ENCODE data around the gene MRPS17.
"Not testable (repeated sequence)": the region's sequence is repeated elsewhere in the genome, so short reads cannot be mapped to it uniquely, and the experiment has no call there.

MRPS17 gene

GRCh38 chr7:55939514-55940123 is 12.1 kb upstream of the MRPS17 start:
- TF ChIP-seq, protein P1, sequence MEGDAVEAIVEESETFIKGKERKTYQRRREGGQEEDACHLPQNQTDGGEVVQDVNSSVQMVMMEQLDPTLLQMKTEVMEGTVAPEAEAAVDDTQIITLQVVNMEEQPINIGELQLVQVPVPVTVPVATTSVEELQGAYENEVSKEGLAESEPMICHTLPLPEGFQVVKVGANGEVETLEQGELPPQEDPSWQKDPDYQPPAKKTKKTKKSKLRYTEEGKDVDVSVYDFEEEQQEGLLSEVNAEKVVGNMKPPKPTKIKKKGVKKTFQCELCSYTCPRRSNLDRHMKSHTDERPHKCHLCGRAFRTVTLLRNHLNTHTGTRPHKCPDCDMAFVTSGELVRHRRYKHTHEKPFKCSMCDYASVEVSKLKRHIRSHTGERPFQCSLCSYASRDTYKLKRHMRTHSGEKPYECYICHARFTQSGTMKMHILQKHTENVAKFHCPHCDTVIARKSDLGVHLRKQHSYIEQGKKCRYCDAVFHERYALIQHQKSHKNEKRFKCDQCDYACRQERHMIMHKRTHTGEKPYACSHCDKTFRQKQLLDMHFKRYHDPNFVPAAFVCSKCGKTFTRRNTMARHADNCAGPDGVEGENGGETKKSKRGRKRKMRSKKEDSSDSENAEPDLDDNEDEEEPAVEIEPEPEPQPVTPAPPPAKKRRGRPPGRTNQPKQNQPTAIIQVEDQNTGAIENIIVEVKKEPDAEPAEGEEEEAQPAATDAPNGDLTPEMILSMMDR (IDR thresholded peaks at IDR 0.05; ENCODE audit: low read length, missing control alignments), result no peak
- no peak overlapping the region for H3K4me3 ChIP-seq (replicated peaks; ENCODE audit: low read depth, low read length)
- DNase-seq (ENCODE audit: low read depth), result no peak

- DNase-seq (ENCODE audit: low read depth), result no peak
- TF ChIP-seq, protein P1 (IDR thresholded peaks at IDR 0.05; ENCODE audit: low read length, missing control alignments), result no peak
- no peak overlapping the region for H3K4me3 ChIP-seq (replicated peaks; ENCODE audit: low read depth, low read length)
Observed at GRCh38 chr7:55946545-55946944, 5.1 kb upstream of the MRPS17 start.

DNA sequence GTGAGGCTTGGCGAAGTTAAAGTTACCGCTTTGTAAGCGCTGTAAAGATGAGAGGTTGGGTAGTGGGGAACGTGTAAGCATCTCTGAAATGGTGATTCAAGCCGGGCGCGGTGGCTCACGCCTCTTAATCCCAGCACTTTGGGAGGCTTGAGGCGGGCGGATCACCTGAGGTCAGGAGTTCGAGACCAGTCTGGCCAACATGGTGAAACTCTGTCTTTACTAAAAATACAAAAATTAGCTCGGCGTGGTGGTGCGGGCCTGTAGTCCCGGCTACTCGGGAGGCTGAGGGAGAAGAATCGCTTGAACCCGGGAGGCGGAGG is 635 bp downstream of the MRPS17 start:
- peak overlapping the region; percentile 82 for H3K4me3 ChIP-seq (replicated peaks; ENCODE audit: low read depth, low read length)
- DNase-seq (ENCODE audit: low read depth), result not testable (repeated sequence)

GRCh38 chr7:55953707-55954475 is 2.2 kb downstream of the MRPS17 start:
- no peak overlapping the region for H3K4me3 ChIP-seq (replicated peaks; ENCODE audit: low read depth, low read length)
- TF ChIP-seq, protein P1 (IDR thresholded peaks at IDR 0.05; ENCODE audit: low read length, missing control alignments), result no peak
- no peak for DNase-seq (ENCODE audit: low read depth)

DNA sequence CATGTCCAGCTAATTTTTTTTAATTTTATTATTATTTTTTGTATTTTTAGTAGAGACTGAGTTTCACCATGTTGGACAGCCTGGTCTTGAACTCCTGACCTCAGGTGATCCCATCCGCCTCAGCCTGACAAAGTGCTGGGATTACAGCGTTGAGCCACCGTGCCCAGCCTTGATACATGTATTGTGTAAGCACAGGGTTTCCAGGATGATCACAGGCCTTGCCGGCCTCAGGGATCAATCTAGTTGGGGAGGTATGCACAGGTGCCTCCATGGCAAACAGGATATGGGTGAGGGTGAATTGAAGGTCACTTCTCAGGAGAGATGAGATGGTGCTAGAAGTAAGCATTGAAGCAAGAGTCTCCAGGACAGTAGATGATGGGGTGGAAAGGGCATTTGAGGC is 5.5 kb downstream of the MRPS17 start:
- TF ChIP-seq, protein P1 (IDR thresholded peaks at IDR 0.05; ENCODE audit: low read length, missing control alignments), result no peak
- H3K4me3 ChIP-seq (replicated peaks; ENCODE audit: low read depth, low read length), result no peak overlapping the region
- DNase-seq (ENCODE audit: low read depth), result no peak

- no peak for DNase-seq (ENCODE audit: low read depth)
- H3K4me3 ChIP-seq (replicated peaks; ENCODE audit: low read depth, low read length), result no peak overlapping the region
- TF ChIP-seq, protein P1 (IDR thresholded peaks at IDR 0.05; ENCODE audit: low read length, missing control alignments), result no peak
Observed at GRCh38 chr7:55962014-55962413, 10.3 kb downstream of the MRPS17 start.

- no peak for DNase-seq (ENCODE audit: low read depth)
- peak overlapping the region; percentile 59 for H3K4me3 ChIP-seq (replicated peaks; ENCODE audit: low read depth, low read length)
- TF ChIP-seq, protein P1 (IDR thresholded peaks at IDR 0.05; ENCODE audit: low read length, missing control alignments), result no peak
Observed at GRCh38 chr7:55963584-55964168, 12.0 kb downstream of the MRPS17 start.
